22Rv1 (cell line): ENCODE data around the gene HHLA2.

Experiments
- CTCF ChIP-seq: fragments of 450-650 bp; IDR thresholded peaks from 2 replicates; pipeline ENCODE4 v1.5.1; 2017; ENCODE audit warnings: mild to moderate bottlenecking
- ZFX ChIP-seq: fragments of 450-650 bp; IDR thresholded peaks from 2 replicates; pipeline ENCODE4 v1.6.1; 2017; ENCODE audit warnings: antibody characterized with exemption, borderline replicate concordance

- TF ChIP-seq CTCF (no peak), ZFX (no peak)
Measured at GRCh38 chr3:108312656-108313055, 16.3 kb downstream of the HHLA2 start.
